ENCODE results near the gene PARD3B.

Gene PARD3B

GRCh38 chr2:205324355-205324754, 779.1 kb downstream of the PARD3B start:
- Histone ChIP-seq H3K9me3 (replicated peaks; ENCODE audit: insufficient read depth, low read length) (no peaks in the 10 kb centered on the region), H3K4me2 (ENCODE audit: low read depth, low read length) (no peak overlapping the region), H3K9ac (ENCODE audit: low read length) (no peak overlapping the region), H3K4me1 (ENCODE audit: low read length) (0 out of 2 replicates have a peak, but pooled peaks cover 3% of the 10 kb centered on the region), H3K9me2 (replicated peaks; ENCODE audit: insufficient read depth, low read length) (no peaks in the 10 kb centered on the region), H3F3A (ENCODE audit: insufficient read depth, low read length) (no peaks in the 10 kb centered on the region), H4K20me1 (ENCODE audit: insufficient read depth, low read length) (no peaks in the 10 kb centered on the region), H3K4me3 (ENCODE audit: low read length) (no peak overlapping the region), H3K27ac (ENCODE audit: low read length) (no peak overlapping the region), H2AFZ (ENCODE audit: low read length) (no peak overlapping the region), H3K27me3 (replicated peaks; ENCODE audit: insufficient read depth, low read length) (no peaks in the 10 kb centered on the region), H3K36me3 (replicated peaks; ENCODE audit: insufficient read depth, low read length) (no peaks in the 10 kb centered on the region), H3K79me2 (ENCODE audit: low read length) (no peaks in the 10 kb centered on the region)
- no peak for DNase-seq
- TF ChIP-seq EZH2phosphoT487 (IDR thresholded peaks at IDR 0.05; ENCODE audit: low read length) (no peak), EZH2 (optimal IDR thresholded peaks at IDR 0.05; ENCODE audit: low read depth, low read length) (no peak), CTCF (IDR thresholded peaks at IDR 0.05; ENCODE audit: low read length) (no peak)

- no peaks in the 10 kb centered on the region for H3K79me2 ChIP-seq (ENCODE audit: low read length)
Observed at GRCh38 chr2:205333351-205333750, 788.1 kb downstream of the PARD3B start.

GRCh38 chr2:205337274-205337673, 792.0 kb downstream of the PARD3B start:
- Histone ChIP-seq H3K4me3 (ENCODE audit: low read length) (no peak overlapping the region), H3K36me3 (replicated peaks; ENCODE audit: insufficient read depth, low read length) (no peaks in the 10 kb centered on the region), H3F3A (ENCODE audit: insufficient read depth, low read length) (no peaks in the 10 kb centered on the region), H3K9me2 (replicated peaks; ENCODE audit: insufficient read depth, low read length) (no peaks in the 10 kb centered on the region), H3K79me2 (ENCODE audit: low read length) (no peaks in the 10 kb centered on the region), H3K4me1 (ENCODE audit: low read length) (no peaks in the 10 kb centered on the region), H3K4me2 (ENCODE audit: low read depth, low read length) (no peak overlapping the region), H3K9me3 (replicated peaks; ENCODE audit: insufficient read depth, low read length) (no peaks in the 10 kb centered on the region), H3K9ac (ENCODE audit: low read length) (no peak overlapping the region), H3K27me3 (replicated peaks; ENCODE audit: insufficient read depth, low read length) (no peaks in the 10 kb centered on the region), H2AFZ (ENCODE audit: low read length) (no peak overlapping the region), H4K20me1 (ENCODE audit: insufficient read depth, low read length) (no peaks in the 10 kb centered on the region), H3K27ac (ENCODE audit: low read length) (no peak overlapping the region)
- no peak for DNase-seq
- TF ChIP-seq EZH2 (optimal IDR thresholded peaks at IDR 0.05; ENCODE audit: low read depth, low read length) (no peak), CTCF (IDR thresholded peaks at IDR 0.05; ENCODE audit: low read length) (no peak), EZH2phosphoT487 (IDR thresholded peaks at IDR 0.05; ENCODE audit: low read length) (no peak)

More at GRCh38 chr2:205333351-205333750, 788.1 kb downstream of the PARD3B start:
- Histone ChIP-seq H3K27ac (ENCODE audit: low read length) (no peak overlapping the region), H3K4me3 (ENCODE audit: low read length) (no peak overlapping the region), H4K20me1 (ENCODE audit: insufficient read depth, low read length) (no peaks in the 10 kb centered on the region), H3K9me3 (replicated peaks; ENCODE audit: insufficient read depth, low read length) (no peaks in the 10 kb centered on the region), H3K9me2 (replicated peaks; ENCODE audit: insufficient read depth, low read length) (no peaks in the 10 kb centered on the region), H2AFZ (ENCODE audit: low read length) (no peak overlapping the region), H3K9ac (ENCODE audit: low read length) (no peak overlapping the region), H3F3A (ENCODE audit: insufficient read depth, low read length) (no peaks in the 10 kb centered on the region), H3K4me1 (ENCODE audit: low read length) (no peaks in the 10 kb centered on the region), H3K27me3 (replicated peaks; ENCODE audit: insufficient read depth, low read length) (no peaks in the 10 kb centered on the region), H3K36me3 (replicated peaks; ENCODE audit: insufficient read depth, low read length) (no peaks in the 10 kb centered on the region), H3K4me2 (ENCODE audit: low read depth, low read length) (no peak overlapping the region)
- DNase-seq: no peak
- no peak for TF ChIP-seq CTCF (IDR thresholded peaks at IDR 0.05; ENCODE audit: low read length)
- no peak for TF ChIP-seq EZH2 (optimal IDR thresholded peaks at IDR 0.05; ENCODE audit: low read depth, low read length)
- TF ChIP-seq EZH2phosphoT487 (IDR thresholded peaks at IDR 0.05; ENCODE audit: low read length): no peak

Data from MM.1S (cell line).